HG02973 (cell line): Measurements from ENCODE around the gene ARHGAP27.
A peak's percentile ranks its signal among the peaks of the same experiment; 100 is the strongest.
"Not testable (repeated sequence)": the region's sequence is repeated elsewhere in the genome, so short reads cannot be mapped to it uniquely, and the experiment has no call there.

ENCODE experiments used
- ATAC-seq: cut with Tn5 transposase; IDR thresholded peaks from one replicate; pipeline ENCODE4 v1.9.1; 2021; ENCODE audit warnings: moderate library complexity; ENCODE audit not compliant: unreplicated experiment

Gene ARHGAP27

GRCh38 chr17:45432405-45433158 is at the start of gene ARHGAP27:
Gene ARHGAP27 (minus strand): TSS chr17:45432870. CDS start chr17:45430279, 2,591 bp downstream.
- no peak for ATAC-seq

DNA sequence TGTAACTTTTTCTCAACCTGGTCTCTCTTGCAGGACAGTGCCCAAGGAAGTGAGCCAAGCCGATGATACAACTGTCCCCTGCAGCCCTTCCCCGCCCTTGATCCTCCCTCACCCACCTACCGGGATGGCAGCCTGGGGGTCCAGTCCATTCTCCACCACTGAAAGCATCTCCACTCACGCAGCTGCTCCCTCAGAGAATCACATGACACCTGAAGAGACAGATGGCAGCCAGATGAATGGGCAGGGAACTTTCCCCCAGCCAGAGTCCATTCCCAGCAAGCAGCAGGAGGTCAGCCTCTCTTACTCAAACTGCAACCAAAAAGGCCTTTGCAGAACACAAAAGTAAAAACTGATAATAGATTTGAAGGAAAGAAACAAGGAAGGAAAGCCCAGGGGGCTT is 49.6 kb upstream of the ARHGAP27 start:
- ATAC-seq, result not testable (repeated sequence)

GRCh38 chr17:45475436-45475835 is 42.8 kb upstream of the ARHGAP27 start:
- not testable (repeated sequence) for ATAC-seq

- ATAC-seq, result not testable (repeated sequence)
Observed at GRCh38 chr17:45472249-45472648, 39.6 kb upstream of the ARHGAP27 start.

GRCh38 chr17:45469204-45469563 is 36.5 kb upstream of the ARHGAP27 start:
- not testable (repeated sequence) for ATAC-seq

DNA sequence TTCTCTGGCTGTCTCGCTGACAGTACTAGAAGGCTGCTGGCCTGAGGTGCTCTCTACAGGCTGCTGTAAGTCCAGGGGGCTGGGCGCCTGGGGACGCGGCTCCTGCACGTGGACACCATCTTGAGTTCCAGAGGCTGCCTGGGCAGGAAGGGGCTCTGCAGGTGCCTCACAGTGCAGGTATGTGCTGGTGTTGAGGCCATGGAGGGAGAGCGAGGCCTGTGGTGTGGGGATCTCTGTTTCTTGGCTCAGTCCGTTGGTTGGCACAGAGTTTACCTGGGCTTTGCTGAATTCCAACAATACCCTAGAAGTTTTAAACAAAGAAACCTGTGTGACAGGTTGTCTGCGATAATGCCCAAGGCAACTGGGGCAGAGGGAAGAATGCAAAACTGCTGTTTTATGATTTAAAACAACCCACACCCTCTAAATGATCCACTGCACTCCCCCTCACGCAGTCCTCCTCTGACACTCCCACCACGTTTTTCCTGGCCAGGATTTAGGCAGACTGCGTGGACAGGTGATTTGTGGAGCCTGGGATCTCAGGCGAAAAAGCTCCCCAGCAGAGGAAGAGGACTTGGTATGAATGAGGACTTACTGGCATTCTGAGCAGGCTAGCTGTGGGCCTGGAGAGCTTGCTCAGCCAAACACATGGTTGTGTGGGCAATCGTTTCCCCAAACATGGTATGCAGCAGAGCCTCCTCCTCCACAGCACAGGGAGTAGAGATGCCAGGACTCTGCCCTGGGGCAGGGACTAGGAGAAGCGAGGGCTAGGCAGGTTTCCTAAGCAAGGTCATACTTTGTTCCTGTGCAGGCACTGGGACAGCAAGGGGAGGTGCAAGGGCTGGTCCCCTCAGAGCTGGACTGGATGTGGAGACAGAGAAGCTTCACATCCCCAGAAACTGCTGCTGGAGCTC is 35.9 kb upstream of the ARHGAP27 start:
- not testable (repeated sequence) for ATAC-seq

DNA sequence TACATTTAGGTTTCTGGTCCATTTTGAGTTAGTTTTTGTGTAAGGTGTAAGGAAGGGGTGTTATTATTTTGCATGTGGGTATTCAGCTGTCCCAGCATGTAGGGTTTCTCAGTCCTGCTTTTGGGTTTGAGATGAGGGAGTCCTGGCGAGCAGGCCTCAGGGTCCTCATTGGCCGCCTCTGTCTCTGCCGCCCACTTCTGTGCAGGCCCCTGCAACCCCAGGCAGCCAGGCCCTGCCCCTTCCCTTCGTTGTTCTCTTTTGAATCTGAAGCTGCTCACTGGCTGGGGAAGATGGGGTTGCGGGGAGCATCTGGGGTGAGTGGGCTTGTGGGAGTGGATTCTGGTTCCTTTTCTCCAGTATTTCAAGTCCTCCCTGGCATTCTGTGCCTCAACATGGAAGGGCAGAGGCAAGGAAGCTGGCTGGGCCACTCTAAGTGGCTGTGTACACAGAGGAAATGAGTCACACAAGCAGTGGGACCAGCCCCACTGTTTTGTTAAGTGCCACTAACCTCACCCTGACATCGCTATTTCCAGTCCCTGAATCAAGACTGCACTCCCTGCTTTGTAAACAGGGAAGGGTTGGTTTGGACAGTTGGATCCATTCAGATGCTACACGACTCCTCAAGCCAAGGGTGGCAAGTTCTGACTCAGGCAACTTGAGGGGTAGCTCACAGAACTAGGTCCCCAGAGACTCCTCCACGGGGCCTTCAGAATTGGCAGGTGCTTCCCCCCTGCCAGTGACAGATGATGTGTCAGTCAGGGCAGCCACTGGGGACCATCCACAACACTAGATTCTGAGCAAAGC is 29.1 kb upstream of the ARHGAP27 start:
- ATAC-seq, result peak; percentile 73

GRCh38 chr17:45460422-45460821 is 27.8 kb upstream of the ARHGAP27 start:
- not testable (repeated sequence) for ATAC-seq

DNA sequence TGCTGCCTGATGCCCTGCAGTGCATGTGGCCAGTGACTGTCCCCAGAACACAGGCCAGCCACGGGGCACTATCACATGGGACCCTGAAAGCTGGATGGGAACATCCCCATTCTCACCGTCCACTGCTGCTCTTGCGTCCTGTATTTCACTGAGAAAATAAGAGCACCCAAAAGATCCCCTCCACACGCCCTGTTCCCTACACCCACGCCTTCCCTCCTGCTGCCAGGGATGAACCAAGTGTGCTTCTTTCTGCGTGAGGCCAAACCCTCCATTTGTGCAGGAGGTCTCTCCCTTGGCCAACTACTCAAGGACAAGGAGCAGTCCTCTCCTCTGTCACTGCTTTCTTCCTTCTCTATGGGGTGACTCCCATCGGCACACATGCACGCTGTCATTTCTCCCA is 21.7 kb upstream of the ARHGAP27 start:
- ATAC-seq, result not testable (repeated sequence)

- ATAC-seq, result not testable (repeated sequence)
Observed at GRCh38 chr17:45453731-45454130, 21.1 kb upstream of the ARHGAP27 start.

GRCh38 chr17:45453225-45453534 is 20.5 kb upstream of the ARHGAP27 start:
- ATAC-seq, result not testable (repeated sequence)

DNA sequence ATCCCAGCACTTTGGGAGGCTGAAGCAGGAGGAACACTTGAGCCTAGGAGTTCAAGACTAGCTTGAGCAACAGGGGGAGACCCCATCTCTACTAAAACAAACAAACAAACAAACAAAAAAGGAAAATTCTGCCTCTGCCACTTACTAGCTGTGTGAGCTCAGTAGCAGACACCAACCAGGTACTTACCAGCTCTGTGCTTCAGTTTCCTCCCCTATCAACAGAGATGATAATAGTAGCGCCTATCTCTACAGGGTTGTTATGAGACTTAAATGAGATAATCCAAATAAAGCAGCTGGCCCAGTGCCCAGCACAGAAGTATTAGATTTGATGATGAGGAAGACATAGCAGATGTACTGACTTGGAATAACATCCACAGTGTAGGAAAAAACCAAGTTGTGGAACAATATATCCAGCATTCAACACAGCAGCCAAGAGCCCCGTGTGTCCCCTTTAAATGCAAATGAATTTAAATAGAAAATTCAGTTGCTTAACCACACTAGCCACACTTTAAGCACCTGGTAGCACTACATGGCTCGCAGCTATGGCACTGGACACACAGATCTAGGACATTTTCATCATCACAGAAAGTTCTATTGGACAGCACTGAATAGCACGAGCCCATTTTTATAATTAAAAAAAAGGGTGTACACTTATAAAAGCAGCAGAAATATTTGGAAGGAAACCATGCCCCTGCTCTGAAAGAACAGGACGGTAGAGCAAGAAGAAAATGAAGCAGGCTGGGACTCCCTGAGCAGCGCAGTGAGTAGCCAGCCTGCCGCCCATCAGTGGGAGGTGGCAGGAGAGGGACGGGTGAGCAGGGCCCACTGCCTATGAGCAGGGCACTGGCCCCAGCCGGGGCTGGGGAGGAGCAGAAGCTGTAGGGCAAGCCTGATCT is 19.9 kb upstream of the ARHGAP27 start:
- not testable (repeated sequence) for ATAC-seq

DNA sequence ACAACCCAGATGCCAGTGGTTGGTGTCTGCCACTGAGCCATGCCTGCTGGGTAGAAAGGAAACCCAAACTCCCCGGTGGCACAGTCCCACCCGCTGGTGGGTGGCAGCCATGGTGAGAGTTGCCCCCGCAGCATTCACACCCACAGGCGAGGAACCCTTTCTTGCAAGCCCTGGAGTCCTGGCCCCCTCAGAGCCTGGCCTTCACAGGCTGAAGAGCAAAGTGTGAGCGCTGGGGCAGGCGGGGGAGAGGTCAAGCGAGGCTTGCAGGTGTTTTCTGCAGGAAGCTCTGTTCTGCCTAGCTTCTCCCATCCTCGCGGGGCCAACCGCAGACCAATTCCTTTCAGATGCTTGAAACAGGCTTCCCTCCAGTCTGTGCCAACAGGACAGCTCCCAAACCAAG is 19.0 kb upstream of the ARHGAP27 start:
- ATAC-seq, result not testable (repeated sequence)

DNA sequence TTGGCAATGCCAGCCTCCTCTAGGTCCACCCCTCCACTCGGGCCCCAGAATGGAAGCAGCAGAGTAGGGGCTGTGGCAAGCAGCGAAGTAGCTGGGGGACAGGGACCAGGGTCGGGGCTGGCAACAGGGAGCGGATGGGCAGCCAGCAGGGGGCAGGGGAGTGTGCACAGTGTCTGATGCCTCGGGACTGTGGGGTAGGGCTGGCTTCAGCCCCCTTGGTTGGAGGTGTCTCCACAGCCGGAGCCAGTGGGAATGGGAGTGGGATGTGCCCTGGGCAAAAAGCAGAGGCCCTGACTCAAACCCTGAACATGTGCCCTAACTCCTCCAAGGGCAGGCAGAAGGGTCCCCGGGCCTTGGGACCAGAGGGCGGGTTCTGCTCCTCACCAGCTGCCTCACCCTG is 18.5 kb upstream of the ARHGAP27 start:
- ATAC-seq, result no peak

DNA sequence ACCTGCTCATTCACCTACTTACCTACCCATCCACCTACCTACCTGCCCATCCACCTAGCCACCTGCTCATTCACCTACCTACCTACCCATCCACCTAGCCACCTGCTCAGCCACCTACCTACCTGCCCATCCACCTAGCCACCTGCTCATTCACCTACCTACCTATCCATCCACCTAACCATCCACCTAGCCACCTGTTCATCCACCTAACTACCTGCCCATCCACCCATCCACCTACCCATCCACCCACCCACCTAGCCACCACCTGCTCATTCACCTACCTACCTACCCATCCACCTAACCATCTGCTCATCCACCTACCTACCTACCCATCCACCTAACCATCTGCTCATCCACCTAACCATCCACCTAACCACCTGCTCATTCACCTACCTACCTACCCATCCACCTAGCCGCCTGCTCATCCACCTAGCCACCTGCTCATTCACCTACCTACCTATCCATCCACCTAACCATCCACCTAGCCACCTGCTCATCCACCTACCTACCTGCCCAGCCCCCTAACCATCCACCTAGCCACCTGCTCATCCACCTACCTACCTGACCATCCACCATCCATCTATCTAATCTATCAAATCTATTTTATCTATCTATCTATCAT is 17.1 kb upstream of the ARHGAP27 start:
- not testable (repeated sequence) for ATAC-seq

DNA sequence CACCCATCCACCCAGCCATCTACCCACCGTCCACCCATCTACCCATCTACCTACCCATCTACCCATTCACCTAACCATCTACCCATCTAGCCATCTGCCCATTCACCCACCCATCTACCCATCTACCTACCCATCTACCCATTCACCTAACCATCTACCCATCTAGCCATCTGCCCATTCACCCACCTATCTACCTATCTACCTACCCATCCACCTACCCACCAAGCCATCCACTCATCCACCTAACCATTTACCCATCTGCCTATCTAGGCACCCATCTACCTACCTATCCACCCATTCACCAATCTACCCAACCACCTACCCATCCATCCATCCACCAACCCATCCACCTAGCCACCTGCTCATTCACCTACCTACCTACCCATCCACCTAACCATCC is 16.6 kb upstream of the ARHGAP27 start:
- ATAC-seq, result not testable (repeated sequence)

DNA sequence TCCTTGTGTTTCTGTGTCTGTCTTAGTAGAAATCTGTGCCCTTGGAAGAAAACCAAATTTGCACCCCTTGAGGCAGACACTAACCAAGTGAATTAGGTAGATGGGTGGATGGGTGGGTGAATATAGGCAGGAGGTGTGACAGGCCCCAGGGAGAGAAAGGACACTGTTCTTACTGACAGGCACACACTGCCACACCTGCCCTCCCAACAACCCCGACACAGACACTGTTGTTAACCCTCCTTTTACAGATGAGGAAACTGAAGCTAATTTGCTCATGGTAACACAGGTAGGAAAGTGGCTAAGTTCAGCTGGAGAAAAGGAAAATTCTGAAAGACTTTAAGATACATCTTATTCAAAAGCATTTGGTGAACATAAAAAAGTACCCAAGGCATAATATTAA is 15.8 kb upstream of the ARHGAP27 start:
- not testable (repeated sequence) for ATAC-seq

- not testable (repeated sequence) for ATAC-seq
Observed at GRCh38 chr17:45448066-45448465, 15.4 kb upstream of the ARHGAP27 start.

- not testable (repeated sequence) for ATAC-seq
Observed at GRCh38 chr17:45447650-45448049, 15.0 kb upstream of the ARHGAP27 start.
